Astrocyte (in vitro differentiated cells and primary cell): Measurements from ENCODE around the gene DGCR6. TPM values are rescaled to one million over a fixed set of nuclear protein-coding genes. Genes with fewer than 3 reads are reported as not detected.
"Not testable (repeated sequence)": the region's sequence is repeated elsewhere in the genome, so short reads cannot be mapped to it uniquely, and the experiment has no call there.

Experiments
- DNase-seq: peaks from one replicate; pipeline ENCODE4 v3.0.0-alpha.2; 2010; ENCODE audit warnings: low read depth
- FAIRE-seq: peaks from 2 replicates; lab custom pipeline; 2011; peaks lifted over from hg19 to GRCh38; lab: Jason Lieb, UNC
- H2AFZ ChIP-seq: 2 replicates; pipeline ENCODE4 v1.6.0; 2012; ENCODE audit warnings: low read depth, low read length, inconsistent platforms
- H3K27ac ChIP-seq: 2 replicates; pipeline ENCODE4 v1.5.1; 2011; ENCODE audit warnings: low read depth, low read length, inconsistent platforms
- H3K27me3 ChIP-seq: 2 replicates; pipeline ENCODE4 v1.6.0; 2011; ENCODE audit warnings: low read length, inconsistent platforms; ENCODE audit not compliant: insufficient read depth
- H3K36me3 ChIP-seq: 2 replicates; pipeline ENCODE4 v1.5.1; 2011; ENCODE audit warnings: low read length, inconsistent platforms; ENCODE audit not compliant: insufficient read depth
- H3K4me1 ChIP-seq: 2 replicates; pipeline ENCODE4 v1.5.1; 2011; ENCODE audit warnings: low read length, inconsistent platforms; ENCODE audit not compliant: insufficient read depth
- H3K4me2 ChIP-seq: 2 replicates; pipeline ENCODE4 v1.6.0; 2012; ENCODE audit warnings: low read length, inconsistent platforms
- H3K4me3 ChIP-seq: 2 replicates; pipeline ENCODE4 v1.5.1; 2011; ENCODE audit warnings: low read depth, mild to moderate bottlenecking, low read length, inconsistent platforms; ENCODE audit not compliant: insufficient read depth
- H3K79me2 ChIP-seq: 2 replicates; pipeline ENCODE4 v1.6.0; 2012; ENCODE audit warnings: mild to moderate bottlenecking, low read length, inconsistent platforms; ENCODE audit not compliant: insufficient read depth
- H3K9ac ChIP-seq: 2 replicates; pipeline ENCODE4 v1.6.0; 2012; ENCODE audit warnings: mild to moderate bottlenecking, low read length, inconsistent platforms
- H3K9me3 ChIP-seq: 2 replicates; pipeline ENCODE4 v1.5.1; 2012; ENCODE audit warnings: low read depth, mild to moderate bottlenecking, low read length, inconsistent platforms; ENCODE audit not compliant: insufficient read depth
- H4K20me1 ChIP-seq: 2 replicates; pipeline ENCODE4 v1.6.0; 2012; ENCODE audit warnings: low read length, inconsistent platforms; ENCODE audit not compliant: insufficient read depth
- H3K27ac Mint-ChIP-seq: one replicate; pipeline ENCODE4 v1.8.0; 2021; ENCODE audit warnings: mild to moderate bottlenecking, mixed read lengths; ENCODE audit not compliant: unreplicated experiment
- H3K27me3 Mint-ChIP-seq: one replicate; pipeline ENCODE4 v1.8.0; 2021; ENCODE audit warnings: low read depth, mixed read lengths; ENCODE audit not compliant: unreplicated experiment
- H3K36me3 Mint-ChIP-seq: one replicate; pipeline ENCODE4 v1.8.0; 2021; ENCODE audit warnings: low read depth, mixed read lengths; ENCODE audit not compliant: unreplicated experiment
- H3K4me1 Mint-ChIP-seq: one replicate; pipeline ENCODE4 v1.8.0; 2021; ENCODE audit warnings: low read depth, mixed read lengths; ENCODE audit not compliant: unreplicated experiment
- H3K4me3 Mint-ChIP-seq: one replicate; pipeline ENCODE4 v1.8.0; 2021; ENCODE audit warnings: mild to moderate bottlenecking, moderate library complexity, mixed read lengths; ENCODE audit not compliant: unreplicated experiment
- H3K9me3 Mint-ChIP-seq: one replicate; pipeline ENCODE4 v1.8.0; 2021; ENCODE audit warnings: mild to moderate bottlenecking, mixed read lengths; ENCODE audit not compliant: unreplicated experiment
- CTCF ChIP-seq: IDR thresholded peaks from 2 replicates; pipeline ENCODE4 v1.5.1; 2011; ENCODE audit warnings: low read depth, mild to moderate bottlenecking, inconsistent platforms, low read length, moderate library complexity; ENCODE audit not compliant: insufficient read depth
- EZH2 ChIP-seq: IDR thresholded peaks from 2 replicates; pipeline ENCODE4 v1.6.1; 2012; ENCODE audit warnings: mild to moderate bottlenecking, low read length, inconsistent platforms; ENCODE audit not compliant: insufficient read depth
- total RNA-seq: library from RNA; stranded (reverse); gene quantifications from 2 replicates; pipeline ENCODE4 v1.2.1, GENCODE V29; 2021

Gene DGCR6
- total RNA-seq, 1 donor from 2014 or later = 2.5 TPM

- no peak for FAIRE-seq
- TF ChIP-seq EZH2 (no peak), CTCF (no peak)
These were observed 18.0 kb upstream of the DGCR6 start for GRCh38 chr22:18888115-18888514.

GRCh38 chr22:18890510-18891192, 15.5 kb upstream of the DGCR6 start:
- not testable (repeated sequence) for H3K9ac ChIP-seq, H3K4me1 ChIP-seq, H3K9me3 Mint-ChIP-seq, H3K4me3 ChIP-seq, H4K20me1 ChIP-seq, H2AFZ ChIP-seq, H3K9me3 ChIP-seq, H3K79me2 ChIP-seq, H3K36me3 Mint-ChIP-seq, DNase-seq, H3K27me3 Mint-ChIP-seq, H3K36me3 ChIP-seq, H3K27ac ChIP-seq, H3K4me3 Mint-ChIP-seq, H3K27me3 ChIP-seq, H3K4me2 ChIP-seq, H3K27ac Mint-ChIP-seq, H3K4me1 Mint-ChIP-seq
- peak; percentile 94 for FAIRE-seq

More at GRCh38 chr22:18888115-18888514, 18.0 kb upstream of the DGCR6 start:
- H3K4me1 ChIP-seq = no peaks in the 10 kb centered on the region
- no peaks in the 10 kb centered on the region for H3K79me2 ChIP-seq
- H2AFZ ChIP-seq = no peak overlapping the region
- no peak overlapping the region for H3K4me2 ChIP-seq
- Mint-ChIP-seq H3K4me1 (no peaks in the 10 kb centered on the region), H3K36me3 (no peaks in the 10 kb centered on the region), H3K27ac (no peak overlapping the region), H3K4me3 (no peak overlapping the region), H3K9me3 (no peaks in the 10 kb centered on the region), H3K27me3 (no peaks in the 10 kb centered on the region)
- H3K27me3 ChIP-seq = no peaks in the 10 kb centered on the region
- no peaks in the 10 kb centered on the region for H3K9me3 ChIP-seq
- no peaks in the 10 kb centered on the region for H3K36me3 ChIP-seq
- H3K27ac ChIP-seq = no peak overlapping the region
- no peak overlapping the region for H3K4me3 ChIP-seq
- no peaks in the 10 kb centered on the region for H4K20me1 ChIP-seq
- no peak overlapping the region for H3K9ac ChIP-seq
- no peak for DNase-seq

- H3K4me1 ChIP-seq, H2AFZ ChIP-seq, H3K4me3 Mint-ChIP-seq, H3K9me3 Mint-ChIP-seq, H3K4me2 ChIP-seq, H3K27ac ChIP-seq, H3K9ac ChIP-seq, DNase-seq, H4K20me1 ChIP-seq, H3K79me2 ChIP-seq, H3K4me1 Mint-ChIP-seq, H3K4me3 ChIP-seq, H3K27me3 ChIP-seq, H3K36me3 Mint-ChIP-seq, H3K27ac Mint-ChIP-seq, FAIRE-seq, H3K9me3 ChIP-seq, H3K36me3 ChIP-seq, H3K27me3 Mint-ChIP-seq: not testable (repeated sequence)
These were observed 12.3 kb upstream of the DGCR6 start for GRCh38 chr22:18893775-18894174.

GRCh38 chr22:18896037-18896657, 10.0 kb upstream of the DGCR6 start:
- not testable (repeated sequence) for H3K27me3 Mint-ChIP-seq, H3K79me2 ChIP-seq, H3K27ac Mint-ChIP-seq, H3K4me3 Mint-ChIP-seq, H3K9me3 Mint-ChIP-seq, H3K4me2 ChIP-seq, H3K9ac ChIP-seq, H3K4me1 Mint-ChIP-seq, H2AFZ ChIP-seq, DNase-seq, H3K36me3 Mint-ChIP-seq, H3K27me3 ChIP-seq, H4K20me1 ChIP-seq, H3K4me1 ChIP-seq, H3K4me3 ChIP-seq, H3K9me3 ChIP-seq, H3K27ac ChIP-seq, H3K36me3 ChIP-seq
- FAIRE-seq = peak; percentile 73

GRCh38 chr22:18906410-18906745, 258 bp downstream of the DGCR6 start:
- H3K9me3 ChIP-seq, H3K4me1 ChIP-seq, H3K4me3 Mint-ChIP-seq, DNase-seq, H4K20me1 ChIP-seq, H3K4me3 ChIP-seq, H3K4me2 ChIP-seq, H3K27ac ChIP-seq, H3K27me3 Mint-ChIP-seq, H3K36me3 ChIP-seq, H3K27ac Mint-ChIP-seq, H3K27me3 ChIP-seq, H3K36me3 Mint-ChIP-seq, H3K9ac ChIP-seq, H3K9me3 Mint-ChIP-seq, H3K4me1 Mint-ChIP-seq, FAIRE-seq, H2AFZ ChIP-seq, H3K79me2 ChIP-seq: not testable (repeated sequence)
